22Rv1 (cell line): ENCODE results near the gene PROCA1.
"Not testable (repeated sequence)": the region's sequence is repeated elsewhere in the genome, so short reads cannot be mapped to it uniquely, and the experiment has no call there.

Experiments
- CTCF ChIP-seq: fragments of 450-650 bp; IDR thresholded peaks from 2 replicates; pipeline ENCODE4 v1.5.1; 2017; ENCODE audit warnings: mild to moderate bottlenecking
- ZFX ChIP-seq: fragments of 450-650 bp; IDR thresholded peaks from 2 replicates; pipeline ENCODE4 v1.6.1; 2017; ENCODE audit warnings: antibody characterized with exemption, borderline replicate concordance

GRCh38 chr17:28659497-28659881 lies 52.2 kb downstream of the PROCA1 start:
- TF ChIP-seq CTCF, ZFX: not testable (repeated sequence)
